NCI-H128 (cell line): Measurements from ENCODE around the gene SH3GL1.

Source experiments
- DNase-seq: peaks from one replicate; lab custom pipeline; 2025; ENCODE audit not compliant: unreplicated experiment; lab: John Stamatoyannopoulos, UW

The SH3GL1 gene

DNA sequence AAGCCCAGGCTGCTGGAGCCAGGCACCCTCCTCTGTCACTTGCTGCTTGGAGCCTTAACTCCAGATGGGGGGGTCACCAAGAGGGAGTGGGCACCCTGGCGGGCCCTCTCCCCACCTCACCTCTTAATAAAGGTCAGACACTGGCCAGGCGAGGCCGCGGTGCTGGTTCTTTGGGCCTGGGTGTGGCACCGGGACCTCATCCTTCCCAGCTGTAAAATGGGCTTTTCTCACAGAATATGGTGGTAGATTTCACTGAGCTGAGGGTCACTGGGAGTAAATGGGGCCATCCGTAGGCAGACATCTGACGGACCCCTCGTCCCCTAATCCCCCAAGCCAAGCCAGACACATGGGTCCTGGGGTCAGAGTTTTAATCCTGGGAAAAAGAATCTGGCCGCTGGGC lies 76.7 kb downstream of the SH3GL1 start:
- DNase-seq: no peak

DNA sequence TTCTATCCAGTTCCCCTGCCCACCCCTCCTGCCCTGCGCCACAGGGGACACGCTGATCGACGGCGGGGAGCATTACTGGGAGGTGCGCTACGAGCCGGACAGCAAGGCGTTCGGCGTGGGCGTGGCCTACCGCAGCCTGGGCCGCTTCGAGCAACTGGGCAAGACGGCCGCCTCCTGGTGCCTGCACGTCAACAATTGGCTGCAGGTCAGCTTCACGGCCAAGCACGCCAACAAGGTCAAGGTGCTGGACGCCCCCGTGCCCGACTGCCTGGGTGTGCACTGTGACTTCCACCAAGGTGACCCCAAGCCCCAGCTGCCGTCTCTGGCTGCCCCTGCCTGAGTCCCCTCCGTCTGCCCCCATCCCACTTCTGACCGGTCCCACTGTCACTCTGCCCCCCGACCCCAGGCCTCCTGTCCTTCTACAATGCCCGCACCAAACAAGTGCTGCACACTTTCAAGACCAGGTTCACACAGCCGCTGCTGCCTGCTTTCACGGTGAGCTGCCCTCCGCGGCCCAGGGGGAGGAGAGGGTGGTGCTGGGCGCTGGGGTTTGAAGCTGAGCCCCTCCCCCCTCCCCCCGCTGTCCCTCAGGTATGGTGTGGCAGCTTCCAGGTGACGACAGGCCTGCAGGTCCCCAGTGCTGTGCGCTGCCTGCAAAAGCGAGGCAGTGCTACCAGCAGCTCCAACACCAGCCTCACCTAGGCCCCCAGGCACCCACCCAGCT lies 77.2 kb downstream of the SH3GL1 start:
- no peak for DNase-seq

DNA sequence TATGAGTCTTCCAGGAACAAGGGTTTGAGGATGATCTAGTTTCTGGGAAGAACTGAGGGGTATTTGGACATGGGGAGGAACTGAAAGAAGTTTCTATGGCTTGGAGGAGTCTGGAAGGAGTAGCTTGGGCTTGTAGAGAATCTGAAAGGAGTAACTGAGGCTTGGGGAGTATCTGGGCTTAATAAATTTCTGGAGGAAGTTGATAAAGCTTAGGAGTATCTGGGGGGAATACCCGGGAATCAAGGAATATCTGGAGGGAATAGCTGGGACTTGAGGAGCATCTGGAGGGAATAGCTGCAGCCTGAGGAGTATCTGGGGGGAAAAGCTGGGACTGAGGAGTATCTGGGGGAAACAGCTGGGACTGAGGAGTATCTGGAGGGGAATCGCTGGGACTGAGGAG lies 79.9 kb downstream of the SH3GL1 start:
- no peak for DNase-seq

DNA sequence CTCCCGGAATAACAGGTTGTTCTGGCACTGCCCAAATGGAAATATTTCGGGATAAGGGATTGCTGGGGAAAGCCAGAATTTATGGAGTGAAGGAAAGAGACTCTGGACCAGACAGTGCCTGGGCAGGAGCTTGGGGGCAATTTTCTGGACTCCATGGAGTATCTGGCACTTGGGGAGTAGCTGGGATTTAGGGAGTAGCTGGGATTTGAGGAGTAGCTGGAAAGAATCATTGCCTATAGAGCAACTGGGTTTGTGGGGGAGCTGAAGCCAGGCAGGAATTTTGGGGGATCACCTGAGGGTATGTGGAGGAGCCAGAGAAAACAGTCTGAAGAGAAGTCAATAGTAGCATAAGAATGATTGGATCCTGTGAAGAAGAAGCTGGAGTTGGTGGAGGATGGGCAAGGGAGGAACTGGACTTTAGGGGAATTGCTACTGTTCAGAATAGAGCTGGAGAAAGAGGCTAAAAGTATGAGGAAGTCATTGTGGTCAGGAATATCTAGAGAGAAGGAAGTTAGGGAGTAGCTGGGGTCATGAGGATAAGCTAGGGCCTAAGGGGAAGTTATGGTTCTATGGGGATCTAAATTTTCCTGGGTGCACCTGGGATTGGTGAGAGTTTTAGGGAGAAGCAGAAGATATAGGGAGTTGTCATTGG lies 81.2 kb downstream of the SH3GL1 start:
- no peak for DNase-seq

DNA sequence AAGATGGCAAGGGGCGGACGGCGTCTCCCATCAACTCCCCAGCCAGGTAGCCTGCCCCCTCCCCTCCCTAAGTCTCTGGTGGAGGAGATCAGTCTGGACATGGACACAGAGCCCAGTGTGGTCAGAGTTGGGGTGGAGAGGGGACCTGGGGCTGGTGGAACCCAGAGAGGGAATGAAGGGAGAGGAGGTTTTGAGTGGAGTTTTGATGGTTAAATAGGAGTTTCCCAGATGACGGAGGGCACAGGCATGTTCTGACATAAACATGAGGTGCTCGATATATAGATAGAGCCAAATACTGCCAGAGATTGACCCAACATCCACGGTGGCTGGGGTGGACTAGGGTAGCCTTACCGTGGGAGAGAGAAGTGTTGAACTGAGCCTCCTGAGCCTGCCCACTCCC lies 81.9 kb downstream of the SH3GL1 start:
- no peak for DNase-seq

DNA sequence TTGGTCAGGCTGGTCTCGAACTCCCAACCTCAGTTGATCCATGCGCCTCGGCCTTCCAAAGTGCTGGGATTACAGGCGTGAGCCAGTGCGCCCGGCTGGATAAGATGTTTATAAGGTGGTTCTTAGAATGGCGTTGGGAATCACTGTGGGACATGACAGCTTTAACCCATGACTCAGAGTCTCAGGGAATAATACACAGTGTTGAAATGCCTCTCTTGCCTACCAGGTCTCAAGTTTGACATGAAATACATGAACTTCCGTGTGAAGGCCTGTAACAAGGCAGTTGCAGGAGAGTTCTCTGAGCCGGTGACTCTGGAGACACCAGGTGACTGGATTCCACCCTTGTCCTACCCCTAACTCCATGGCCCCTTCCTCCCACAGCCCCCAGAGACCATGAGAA lies 83.4 kb downstream of the SH3GL1 start:
- no peak for DNase-seq

DNA sequence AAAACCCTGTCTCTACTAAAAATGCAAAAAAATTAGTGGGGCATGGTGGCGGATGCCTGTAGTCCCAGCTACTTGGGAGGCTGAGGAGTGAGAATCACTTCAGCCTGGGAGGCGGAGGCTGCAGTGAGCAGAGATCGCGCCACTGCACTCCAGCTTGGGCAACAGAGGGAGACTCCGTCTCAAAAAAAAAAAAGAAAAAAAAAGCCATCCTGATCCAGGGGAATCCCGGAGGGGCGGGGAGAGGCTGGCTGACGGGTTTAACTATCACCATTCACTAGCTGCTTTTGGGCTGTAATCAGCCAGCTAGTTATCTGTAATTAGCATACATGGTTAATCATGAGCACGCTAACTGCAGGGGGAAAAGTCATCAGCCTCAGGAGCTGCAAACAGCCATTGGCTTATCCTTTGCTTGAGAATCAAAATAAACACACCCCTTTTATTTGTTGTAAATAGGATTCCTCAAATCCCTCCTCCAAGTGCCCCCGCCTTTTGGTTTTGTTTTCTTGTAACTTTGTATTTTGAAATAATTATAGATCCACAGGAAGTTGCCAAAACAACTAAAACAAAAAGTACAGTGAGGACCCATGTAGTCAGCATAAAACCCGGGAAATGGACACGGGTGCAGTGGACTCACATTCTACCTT lies 86.4 kb downstream of the SH3GL1 start:
- no peak for DNase-seq
